Fibroblast of mammary gland (primary cell): ENCODE measurements around the gene ASPA.
A peak's percentile ranks its signal among the peaks of the same experiment; 100 is the strongest.
"Not testable (repeated sequence)": the region's sequence is repeated elsewhere in the genome, so short reads cannot be mapped to it uniquely, and the experiment has no call there.

Experiments used
- DNase-seq: peaks from one replicate; pipeline ENCODE4 v3.0.0-alpha.2; 2010; ENCODE audit warnings: low read depth
- H3K4me3 ChIP-seq: 2 replicates; pipeline ENCODE4 v1.5.1; 2011; ENCODE audit warnings: low read depth, mild to moderate bottlenecking, low read length, moderate library complexity; ENCODE audit not compliant: control insufficient read depth
- CTCF ChIP-seq: conservative IDR thresholded peaks from 2 replicates; pipeline ENCODE4 v1.5.1; 2011; ENCODE audit warnings: low read depth, low read length, inconsistent platforms; ENCODE audit not compliant: control insufficient read depth, insufficient read depth

ASPA gene

GRCh38 chr17:3507071-3507470 lies 31.3 kb downstream of the ASPA start:
- no peak for TF ChIP-seq CTCF
- H3K4me3 ChIP-seq = no peak overlapping the region
- DNase-seq = no peak

GRCh38 chr17:3507869-3508268 lies 32.1 kb downstream of the ASPA start:
- no peak for TF ChIP-seq CTCF
- DNase-seq = no peak
- no peak overlapping the region for H3K4me3 ChIP-seq

- DNase-seq = no peak
- no peak overlapping the region for H3K4me3 ChIP-seq
- TF ChIP-seq CTCF = no peak
Observed at GRCh38 chr17:3510090-3510489, 34.3 kb downstream of the ASPA start.

- no peak overlapping the region for H3K4me3 ChIP-seq
- DNase-seq = peak; percentile 62
- TF ChIP-seq CTCF = no peak
Observed at GRCh38 chr17:3511852-3512504, 36.2 kb downstream of the ASPA start.

- DNase-seq = peak; percentile 85
- no peak overlapping the region for H3K4me3 ChIP-seq
- no peak for TF ChIP-seq CTCF
Observed at GRCh38 chr17:3512505-3513171, 36.8 kb downstream of the ASPA start.

- TF ChIP-seq CTCF = no peak
- H3K4me3 ChIP-seq = no peak overlapping the region
- DNase-seq = peak; percentile 15
Observed at GRCh38 chr17:3513305-3514035, 37.7 kb downstream of the ASPA start.

GRCh38 chr17:3514167-3514566 lies 38.4 kb downstream of the ASPA start:
- DNase-seq = not testable (repeated sequence)

More at GRCh38 chr17:3514167-3514566, 38.4 kb downstream of the ASPA start:
- not testable (repeated sequence) for H3K4me3 ChIP-seq
